Fibroblast of the aortic adventitia (primary cell): Measurements from ENCODE around the gene TNFRSF18. TPM values are rescaled to one million over a fixed set of nuclear protein-coding genes. Genes with fewer than 3 reads are reported as not detected.

Experiments
- DNase-seq: peaks from one replicate; pipeline ENCODE4 v3.0.0-alpha.2; 2010; ENCODE audit warnings: low read depth
- H3K4me3 ChIP-seq: 2 replicates; pipeline ENCODE4 v1.5.1; 2011; ENCODE audit warnings: low read depth, mild to moderate bottlenecking, control low read depth, low read length, moderate library complexity
- CTCF ChIP-seq: IDR thresholded peaks from 2 replicates; pipeline ENCODE4 v1.5.1; 2011; ENCODE audit warnings: mild to moderate bottlenecking, low read length, control low read depth, inconsistent platforms; ENCODE audit not compliant: insufficient read depth
- total RNA-seq: library from RNA; depleted of rRNA; stranded (reverse); fragments of >200 nt; gene quantifications from 2 replicates; pipeline ENCODE4 v1.2.3, GENCODE V29; 2012; ENCODE audit warnings: low replicate concordance

TNFRSF18 gene
- total RNA-seq, 1 donor, result not detected

- DNase-seq, result no peak
- TF ChIP-seq CTCF, result no peak
- no peak overlapping the region for H3K4me3 ChIP-seq
These were observed 20.4 kb upstream of the TNFRSF18 start for GRCh38 chr1:1226566-1227362.

- no peak for DNase-seq
- H3K4me3 ChIP-seq, result no peak overlapping the region
- TF ChIP-seq CTCF, result no peak
These were observed 19.5 kb upstream of the TNFRSF18 start for GRCh38 chr1:1225913-1226312.

- TF ChIP-seq CTCF, result no peak
- DNase-seq, result no peak
- no peak overlapping the region for H3K4me3 ChIP-seq
These were observed 18.9 kb upstream of the TNFRSF18 start for GRCh38 chr1:1225238-1225845.

- no peak for DNase-seq
- no peak overlapping the region for H3K4me3 ChIP-seq
- no peak for TF ChIP-seq CTCF
These were observed 17.5 kb upstream of the TNFRSF18 start for GRCh38 chr1:1223891-1224290.

- TF ChIP-seq CTCF, result no peak
- H3K4me3 ChIP-seq, result no peak overlapping the region
- no peak for DNase-seq
These were observed 16.9 kb upstream of the TNFRSF18 start for GRCh38 chr1:1223321-1223720.

- TF ChIP-seq CTCF, result no peak
These were observed 16.3 kb upstream of the TNFRSF18 start for GRCh38 chr1:1222575-1223225.

More at GRCh38 chr1:1222575-1223225, 16.3 kb upstream of the TNFRSF18 start:
- no peak for DNase-seq
- no peak overlapping the region for H3K4me3 ChIP-seq
